Tibial nerve (tissue), 3 donors: Measurements from ENCODE around the gene LTF.

ENCODE experiments used
- CTCF ChIP-seq, 5 experiments: fragments of 200-600 bp in 3 of 5; fragments of 450-650 bp in 2 of 5; sonication (generic) in 3 of 5; IDR thresholded peaks; one replicate each; pipeline ENCODE4 v1.5.1; 2016 to 2019; ENCODE audit warnings: antibody characterized with exemption in 5 of 5, mild to moderate bottlenecking in 3 of 5, moderate library complexity in 2 of 5
- POLR2A ChIP-seq, 2 donors: fragments of 450-650 bp; IDR thresholded peaks; one replicate each; pipeline ENCODE4 v1.6.1; 2017; ENCODE audit warnings: antibody characterized with exemption in 2 of 2, mild to moderate bottlenecking in 2 of 2, moderate library complexity in 2 of 2

GRCh38 chr3:46398186-46398955, 66.3 kb downstream of the LTF start:
- no peak for TF ChIP-seq CTCF (IDR thresholded peaks at IDR 0.05)
- TF ChIP-seq POLR2A (IDR thresholded peaks at IDR 0.05): no peak
